HS-27A (cell line): ENCODE data around the gene RALGAPA2.

Experiments used
- DNase-seq: peaks from one replicate; pipeline ENCODE4 v3.0.0-alpha.2; 2012; ENCODE audit warnings: low read depth, missing footprints

RALGAPA2 gene

GRCh38 chr20:20720158-20720557 is 7.7 kb upstream of the RALGAPA2 start:
- no peak for DNase-seq

- DNase-seq: no peak
Observed at GRCh38 chr20:20719411-20719810, 7.0 kb upstream of the RALGAPA2 start.

GRCh38 chr20:20713244-20713765 is 861 bp upstream of the RALGAPA2 start:
- no peak for DNase-seq

GRCh38 chr20:20712004-20712473 is 405 bp downstream of the RALGAPA2 start:
- no peak for DNase-seq

GRCh38 chr20:20711413-20711812 is 1.0 kb downstream of the RALGAPA2 start:
- DNase-seq: no peak

GRCh38 chr20:20710443-20711315 is 1.8 kb downstream of the RALGAPA2 start:
- DNase-seq: no peak

- DNase-seq: no peak
Observed at GRCh38 chr20:20709887-20710286, 2.6 kb downstream of the RALGAPA2 start.

GRCh38 chr20:20706285-20706684 is 6.2 kb downstream of the RALGAPA2 start:
- DNase-seq: no peak

GRCh38 chr20:20702330-20703245 is 9.9 kb downstream of the RALGAPA2 start:
- DNase-seq: no peak

- no peak for DNase-seq
Observed at GRCh38 chr20:20699917-20700316, 12.5 kb downstream of the RALGAPA2 start.

GRCh38 chr20:20699144-20699543 is 13.3 kb downstream of the RALGAPA2 start:
- DNase-seq: no peak

GRCh38 chr20:20697325-20697845 is 15.1 kb downstream of the RALGAPA2 start:
- DNase-seq: no peak

GRCh38 chr20:20695250-20695816 is 17.1 kb downstream of the RALGAPA2 start:
- DNase-seq: no peak

- DNase-seq: no peak
Observed at GRCh38 chr20:20694591-20694990, 17.9 kb downstream of the RALGAPA2 start.

GRCh38 chr20:20692587-20692986 is 19.9 kb downstream of the RALGAPA2 start:
- no peak for DNase-seq

- DNase-seq: no peak
Observed at GRCh38 chr20:20691477-20692235, 20.8 kb downstream of the RALGAPA2 start.

- DNase-seq: no peak
Observed at GRCh38 chr20:20690676-20691476, 21.6 kb downstream of the RALGAPA2 start.

- DNase-seq: no peak
Observed at GRCh38 chr20:20687319-20687718, 25.1 kb downstream of the RALGAPA2 start.

- DNase-seq: no peak
Observed at GRCh38 chr20:20685635-20686034, 26.8 kb downstream of the RALGAPA2 start.
